HEK293T (cell line): Measurements from ENCODE around the gene JPH2.

Experiments used
- ARNT ChIP-seq: fragments of 450-650 bp; IDR thresholded peaks from 2 replicates; pipeline ENCODE4 v1.6.1; 2017; ENCODE audit warnings: mild to moderate bottlenecking
- CTBP1 ChIP-seq: fragments of 450-650 bp; IDR thresholded peaks from 2 replicates; pipeline ENCODE4 v1.6.1; 2016; ENCODE audit warnings: borderline replicate concordance
- NFRKB ChIP-seq: fragments of 450-650 bp; IDR thresholded peaks from 2 replicates; pipeline ENCODE4 v1.6.1; 2016; ENCODE audit warnings: mild to moderate bottlenecking, moderate library complexity
- PKNOX1 ChIP-seq: fragments of 450-650 bp; IDR thresholded peaks from 2 replicates; pipeline ENCODE4 v1.6.1; 2016
- SP1 ChIP-seq: fragments of 450-650 bp; IDR thresholded peaks from 2 replicates; pipeline ENCODE4 v1.6.1; 2017
- SUZ12 ChIP-seq: fragments of 450-650 bp; IDR thresholded peaks from 2 replicates; pipeline ENCODE4 v1.6.1; 2016; ENCODE audit warnings: mild to moderate bottlenecking
- ZNF384 ChIP-seq: fragments of 450-650 bp; IDR thresholded peaks from 2 replicates; pipeline ENCODE4 v1.6.1; 2016

- TF ChIP-seq NFRKB (no peak), PKNOX1 (no peak), ZNF384 (no peak), SUZ12 (no peak), SP1 (no peak), ARNT (no peak), CTBP1 (no peak)
These were observed 48.1 kb downstream of the JPH2 start for GRCh38 chr20:44138867-44139266.
